ENCODE results near the gene ZSCAN1.

GRCh38 chr19:58002384-58003173, 31.2 kb upstream of the ZSCAN1 start, which contains the start of gene ZNF606:
- TF ChIP-seq POLR2A (IDR thresholded peaks at IDR 0.05) (peak; percentile 63), CTCF (IDR thresholded peaks at IDR 0.05) (no peak)
